Osteocyte (in vitro differentiated cells): Measurements from ENCODE around the gene SORBS1. TPM values are rescaled to one million over a fixed set of nuclear protein-coding genes. Genes with fewer than 3 reads are reported as not detected.
A peak's percentile ranks its signal among the peaks of the same experiment; 100 is the strongest.

Experiments used
- DNase-seq: peaks from one replicate; pipeline ENCODE4 v3.0.0; 2021; ENCODE audit warnings: mixed read lengths; ENCODE audit not compliant: unreplicated experiment; ENCODE audit errors: extremely low spot score
- H3K27ac Mint-ChIP-seq: one replicate; pipeline ENCODE4 v1.8.0; 2021; ENCODE audit warnings: mild to moderate bottlenecking, mixed read lengths; ENCODE audit not compliant: unreplicated experiment
- H3K27me3 Mint-ChIP-seq: one replicate; pipeline ENCODE4 v1.8.0; 2021; ENCODE audit warnings: mixed read lengths; ENCODE audit not compliant: unreplicated experiment
- H3K36me3 Mint-ChIP-seq: one replicate; pipeline ENCODE4 v1.8.0; 2021; ENCODE audit warnings: mixed read lengths; ENCODE audit not compliant: unreplicated experiment
- H3K4me1 Mint-ChIP-seq: one replicate; pipeline ENCODE4 v1.8.0; 2021; ENCODE audit warnings: mixed read lengths; ENCODE audit not compliant: unreplicated experiment
- H3K4me3 Mint-ChIP-seq: one replicate; pipeline ENCODE4 v1.8.0; 2021; ENCODE audit warnings: mild to moderate bottlenecking, moderate library complexity, mixed read lengths; ENCODE audit not compliant: unreplicated experiment
- H3K9me3 Mint-ChIP-seq: one replicate; pipeline ENCODE4 v1.8.0; 2021; ENCODE audit warnings: mixed read lengths; ENCODE audit not compliant: unreplicated experiment
- CTCF ChIP-seq: fragments of 200-600 bp; sonication (generic); IDR thresholded peaks from 2 replicates; pipeline ENCODE4 v1.5.0; 2021; ENCODE audit warnings: antibody characterized with exemption, mild to moderate bottlenecking, moderate library complexity
- total RNA-seq: library from RNA; stranded (reverse); gene quantifications from 2 replicates; pipeline ENCODE4 v1.2.1, GENCODE V29; 2021

The SORBS1 gene
- total RNA-seq, 1 donor from 2014 or later, result 1.7 TPM

DNA sequence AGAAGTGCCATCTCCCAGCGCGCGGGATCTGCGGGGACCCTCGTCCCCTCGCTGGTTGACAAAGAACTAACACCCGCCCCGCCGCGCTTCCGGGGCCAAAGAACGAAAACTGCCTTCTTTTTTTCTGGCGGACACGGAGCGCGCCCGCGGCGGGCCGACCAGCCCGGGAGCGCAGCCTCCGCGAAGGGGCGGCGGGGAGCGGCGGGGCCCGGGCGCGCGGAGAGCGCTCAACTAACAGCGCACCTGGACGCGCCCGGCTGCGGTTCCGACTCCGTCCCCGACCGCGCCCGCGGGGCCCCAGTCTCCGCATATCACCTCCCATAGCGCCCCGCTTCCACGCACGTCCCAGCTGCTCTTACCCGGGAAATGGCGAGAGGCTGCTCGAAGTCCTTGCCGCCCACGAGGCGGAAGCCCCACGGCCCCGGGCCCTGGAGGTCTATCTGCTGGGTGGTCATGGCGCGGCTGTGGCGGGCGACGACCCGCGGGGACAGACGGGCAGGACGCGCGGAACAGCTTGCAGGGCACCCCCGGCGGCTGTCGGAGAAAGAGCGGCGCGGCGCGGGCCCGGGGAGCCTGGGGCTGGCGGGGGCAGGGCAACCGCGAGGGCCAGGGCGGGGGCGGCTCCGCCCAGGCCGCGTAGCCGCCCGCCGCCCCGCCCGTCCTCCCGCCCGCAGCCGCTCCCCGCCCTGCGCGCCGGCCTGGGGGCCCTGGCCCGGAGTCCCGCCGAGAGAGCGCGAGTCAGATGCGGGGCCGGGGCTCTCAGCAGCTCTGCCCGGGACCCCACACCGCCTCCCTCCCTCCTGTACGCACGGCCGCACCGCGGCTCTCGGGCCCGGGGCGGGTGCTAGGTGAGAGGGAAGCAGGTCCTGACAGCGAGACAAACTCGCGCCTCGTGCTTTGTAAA, 270.5 kb downstream of the SORBS1 start, which contains the start of gene PDLIM1:
Gene PDLIM1 (minus strand): TSS at position 543 of the 904 bp plus-strand sequence. CDS start 88 bp downstream, at position 455.
- Mint-ChIP-seq H3K4me3 (peak within 1 kb of the TSS; percentile 92), H3K27me3 (no peaks in the 10 kb centered on the region), H3K36me3 (no peaks in the 10 kb centered on the region), H3K4me1 (peaks cover 34% of the 10 kb centered on the region), H3K27ac (peak within 1 kb of the TSS; percentile 76), H3K9me3 (no peaks in the 10 kb centered on the region)
- peak; percentile 86 for DNase-seq
- peak; percentile 35 for TF ChIP-seq CTCF

DNA sequence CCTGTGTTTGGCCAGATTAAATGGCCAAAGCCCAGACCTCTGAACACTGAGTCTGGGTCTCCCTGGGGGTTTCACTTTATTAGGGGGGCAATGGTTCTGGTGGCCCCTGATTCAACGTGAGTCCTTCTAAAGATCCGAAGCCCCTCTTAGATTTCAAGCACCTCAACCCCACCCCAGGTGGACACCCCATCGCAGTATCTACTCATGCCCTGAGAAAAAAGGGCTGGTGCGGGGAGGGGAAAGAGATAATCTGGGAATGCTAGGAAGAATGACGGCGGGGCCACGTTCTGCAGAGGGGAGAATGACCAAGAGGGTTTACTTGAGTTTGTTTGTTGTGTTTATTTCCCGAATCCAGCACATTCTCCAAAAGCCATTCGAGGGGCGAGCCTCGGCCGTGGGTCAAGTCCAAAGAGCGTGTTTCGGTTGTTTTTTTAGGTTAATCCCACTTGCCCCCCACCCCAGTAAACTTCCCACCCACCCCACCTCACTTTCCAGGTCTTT, 271.2 kb downstream of the SORBS1 start:
- peak overlapping the region; percentile 76 for H3K27ac Mint-ChIP-seq
- DNase-seq, result no peak
- peaks cover 33% of the 10 kb centered on the region for H3K4me1 Mint-ChIP-seq

DNA sequence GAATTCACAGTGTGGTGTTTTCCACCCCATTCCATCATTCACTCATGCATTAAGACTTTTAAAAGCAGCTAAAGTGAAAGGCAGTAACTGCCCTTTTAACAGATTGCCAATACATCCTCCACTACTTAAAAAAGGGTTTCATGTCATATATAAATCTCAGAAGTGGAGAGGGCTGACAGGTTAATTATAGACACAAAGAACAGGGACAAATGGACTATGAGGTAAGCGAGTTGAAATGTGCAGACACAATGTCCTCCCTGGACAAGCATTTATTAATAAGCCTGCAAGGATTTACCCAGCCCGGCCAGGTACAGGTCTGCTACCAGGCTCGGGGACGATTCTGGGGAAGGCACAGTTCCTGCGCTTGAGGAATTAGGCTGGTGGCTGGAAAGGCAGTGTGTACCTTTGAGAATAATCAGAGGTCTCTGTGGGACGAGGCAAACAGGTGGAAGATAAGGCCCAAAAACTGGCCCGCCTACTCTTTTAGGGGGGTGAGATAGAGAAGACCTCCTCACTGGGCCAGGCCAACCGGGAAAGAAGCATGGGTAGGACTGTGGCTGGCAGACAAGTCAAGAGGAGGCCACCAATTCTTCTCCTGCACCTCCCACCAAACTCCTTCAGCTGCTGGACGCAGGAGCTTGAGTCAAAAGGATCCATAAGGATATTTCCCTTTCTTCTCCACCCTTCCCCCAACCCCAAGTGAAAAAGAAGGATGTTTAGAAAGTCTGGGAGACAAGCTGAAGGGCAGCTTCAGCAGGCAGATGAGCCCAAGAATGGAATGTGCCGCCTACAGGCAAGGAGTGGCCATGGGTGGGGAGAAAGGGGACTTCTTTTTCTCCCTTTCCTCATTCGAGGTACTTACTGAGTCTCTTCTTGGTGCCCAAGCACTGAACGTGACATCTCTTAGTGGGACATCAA, 271.9 kb downstream of the SORBS1 start:
- no peak for TF ChIP-seq CTCF
- Mint-ChIP-seq H3K9me3 (no peaks in the 10 kb centered on the region), H3K36me3 (no peaks in the 10 kb centered on the region), H3K4me3 (peak overlapping the region; percentile 92), H3K27me3 (no peaks in the 10 kb centered on the region), H3K4me1 (peaks cover 27% of the 10 kb centered on the region), H3K27ac (peak overlapping the region; percentile 76)
- no peak for DNase-seq

More for the DNA sequence above, 271.2 kb downstream of the SORBS1 start:
- Mint-ChIP-seq H3K27me3 (no peaks in the 10 kb centered on the region), H3K36me3 (no peaks in the 10 kb centered on the region), H3K9me3 (no peaks in the 10 kb centered on the region), H3K4me3 (peak overlapping the region; percentile 92)
- TF ChIP-seq CTCF, result no peak

- DNase-seq, result no peak
- Mint-ChIP-seq H3K27ac (no peak overlapping the region), H3K4me3 (no peak overlapping the region), H3K27me3 (no peaks in the 10 kb centered on the region), H3K9me3 (no peaks in the 10 kb centered on the region), H3K36me3 (no peaks in the 10 kb centered on the region), H3K4me1 (peaks cover 27% of the 10 kb centered on the region)
- TF ChIP-seq CTCF, result no peak
Measured at GRCh38 chr10:95288303-95288702, 272.9 kb downstream of the SORBS1 start.
